GM21526 (cell line): ENCODE data around the gene ACADS.

ENCODE experiments used
- ATAC-seq: cut with Tn5 transposase; IDR thresholded peaks from one replicate; pipeline ENCODE4 v1.9.1; 2021; ENCODE audit warnings: moderate library complexity; ENCODE audit not compliant: unreplicated experiment, low FRiP score

Gene ACADS

GRCh38 chr12:120784804-120785203, 59.2 kb downstream of the ACADS start:
- ATAC-seq: no peak

DNA sequence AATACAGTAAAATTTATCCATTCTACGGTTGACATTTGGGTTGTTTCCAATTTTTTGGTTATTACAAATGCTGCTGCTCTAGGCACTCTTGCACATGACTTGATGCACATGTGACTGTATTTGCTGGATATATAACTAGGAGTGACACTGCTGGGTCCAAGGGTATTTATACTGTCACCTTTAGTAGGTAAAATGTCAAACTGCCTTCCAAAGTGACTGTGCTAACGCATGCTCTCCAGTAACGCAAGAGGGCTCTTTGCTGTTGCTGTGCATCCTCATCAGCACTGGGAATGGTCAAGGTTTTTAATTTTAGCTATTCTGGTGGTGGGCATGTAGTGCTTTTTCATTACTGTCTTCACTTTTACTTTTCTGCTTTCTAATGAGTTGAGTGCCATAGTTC, 62.3 kb downstream of the ACADS start:
- no peak for ATAC-seq
